H1 (cell line): ENCODE measurements around the gene BTRC.

Experiments used
- KDM1A ChIP-seq: fragments of 200-600, 300-600 bp; sonication (generic); IDR thresholded peaks from 2 replicates; pipeline ENCODE4 v1.7.1; 2016; ENCODE audit warnings: mild to moderate bottlenecking, low read length, borderline replicate concordance
- POLR2AphosphoS5 ChIP-seq: IDR thresholded peaks from 2 replicates; pipeline ENCODE4 v1.6.1; 2011; ENCODE audit warnings: low read depth, low read length
- SIX5 ChIP-seq: IDR thresholded peaks from 2 replicates; pipeline ENCODE4 v1.6.1; 2011; ENCODE audit warnings: mild to moderate bottlenecking, low read depth, low read length
- TAF1 ChIP-seq: IDR thresholded peaks from 2 replicates; pipeline ENCODE4 v1.6.1; 2011; ENCODE audit warnings: mild to moderate bottlenecking, low read depth, low read length
- TAF7 ChIP-seq: optimal IDR thresholded peaks from 2 replicates; pipeline ENCODE3; 2011; ENCODE audit warnings: low read depth, mild to moderate bottlenecking, inconsistent platforms, low read length, moderate library complexity, borderline replicate concordance
- TCF12 ChIP-seq: IDR thresholded peaks from 2 replicates; pipeline ENCODE4 v1.6.1; 2011; ENCODE audit warnings: low read depth, mild to moderate bottlenecking, low read length
- TF ChIP-seq, protein P1 (sequence below), 3 experiments: IDR thresholded peaks; 1 replicate in 2 of 3; 2 replicates in 1 of 3; pipeline versions ENCODE4 v1.5.1 to v1.6.1; 2011; ENCODE audit warnings: low read length in 3 of 3, mild to moderate bottlenecking in 3 of 3, inconsistent platforms in 2 of 3, low read depth in 1 of 3, moderate library complexity in 1 of 3; ENCODE audit not compliant: insufficient read depth in 1 of 3; ENCODE audit errors: control extremely low read depth in 1 of 3

DNA sequence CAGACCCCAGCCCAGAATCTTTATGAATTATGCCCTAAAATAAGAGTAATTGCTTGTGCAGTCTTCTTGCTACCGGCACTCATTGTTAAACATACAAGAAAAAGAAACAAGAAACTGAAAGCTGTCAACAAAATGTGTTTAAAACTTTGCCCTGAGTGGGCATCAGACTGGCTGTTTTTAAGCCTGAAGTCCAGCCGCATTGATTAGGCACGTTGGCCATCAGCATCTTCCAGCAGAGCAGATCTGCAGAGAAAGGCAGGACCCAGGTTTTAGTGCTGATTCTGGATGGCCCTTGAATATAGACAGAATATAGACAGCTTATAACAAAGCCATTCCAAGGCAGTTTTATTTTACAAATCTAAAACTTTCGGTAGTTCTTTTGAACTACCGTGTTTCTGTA is 131.2 kb downstream of the BTRC start:
- TF ChIP-seq, protein P1, sequence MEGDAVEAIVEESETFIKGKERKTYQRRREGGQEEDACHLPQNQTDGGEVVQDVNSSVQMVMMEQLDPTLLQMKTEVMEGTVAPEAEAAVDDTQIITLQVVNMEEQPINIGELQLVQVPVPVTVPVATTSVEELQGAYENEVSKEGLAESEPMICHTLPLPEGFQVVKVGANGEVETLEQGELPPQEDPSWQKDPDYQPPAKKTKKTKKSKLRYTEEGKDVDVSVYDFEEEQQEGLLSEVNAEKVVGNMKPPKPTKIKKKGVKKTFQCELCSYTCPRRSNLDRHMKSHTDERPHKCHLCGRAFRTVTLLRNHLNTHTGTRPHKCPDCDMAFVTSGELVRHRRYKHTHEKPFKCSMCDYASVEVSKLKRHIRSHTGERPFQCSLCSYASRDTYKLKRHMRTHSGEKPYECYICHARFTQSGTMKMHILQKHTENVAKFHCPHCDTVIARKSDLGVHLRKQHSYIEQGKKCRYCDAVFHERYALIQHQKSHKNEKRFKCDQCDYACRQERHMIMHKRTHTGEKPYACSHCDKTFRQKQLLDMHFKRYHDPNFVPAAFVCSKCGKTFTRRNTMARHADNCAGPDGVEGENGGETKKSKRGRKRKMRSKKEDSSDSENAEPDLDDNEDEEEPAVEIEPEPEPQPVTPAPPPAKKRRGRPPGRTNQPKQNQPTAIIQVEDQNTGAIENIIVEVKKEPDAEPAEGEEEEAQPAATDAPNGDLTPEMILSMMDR (IDR thresholded peaks at IDR 0.05; ENCODE audit: control extremely low read depth in 1 of 3, insufficient read depth in 1 of 3, low read depth in 1 of 3, low read length in 3 of 3) = no peak
- TF ChIP-seq POLR2AphosphoS5 (no peak), TCF12 (no peak), TAF1 (no peak), SIX5 (no peak), TAF7 (no peak), KDM1A (no peak)
